AG04450 (cell line): ENCODE measurements around the gene SEMA6D. TPM values are rescaled to one million over a fixed set of nuclear protein-coding genes. Genes with fewer than 3 reads are reported as not detected.

Experiments used
- CTCF ChIA-PET: fragments of 300-600, 350-600 bp; formaldehyde crosslinking; extraction: SDS; loops from one replicate; lab custom pipeline; 2022; ENCODE audit warnings: antibody characterized with exemption, inconsistent platforms; lab: Charles Lee
- POLR2A ChIA-PET: fragments of 350-600 bp; formaldehyde crosslinking; extraction: SDS; loops from one replicate; lab custom pipeline; 2021; ENCODE audit warnings: antibody characterized with exemption, inconsistent platforms; lab: Yijun Ruan, JAX
- DNase-seq: peaks from one replicate; pipeline ENCODE4 v3.0.0-alpha.2; 2011; ENCODE audit warnings: low read depth, low spot score
- H3K27ac ChIP-seq: one replicate; pipeline ENCODE4 v1.5.1; 2012; ENCODE audit warnings: low read depth, low read length, control low read depth
- H3K27me3 ChIP-seq: one replicate; pipeline ENCODE4 v1.6.0; 2012; ENCODE audit warnings: low read length; ENCODE audit not compliant: control insufficient read depth, insufficient read depth
- H3K4me3 ChIP-seq: 2 replicates; pipeline ENCODE4 v1.5.1; 2011; ENCODE audit warnings: mild to moderate bottlenecking, low read depth, low read length, control low read depth
- H3K9me3 ChIP-seq: 2 replicates; pipeline ENCODE4 v1.5.1; 2012; ENCODE audit warnings: low read length; ENCODE audit not compliant: control insufficient read depth, insufficient read depth
- polyA plus RNA-seq: library from polyadenylated mRNA; depleted of rRNA; stranded (reverse); fragments of >200 nt; gene quantifications from 2 replicates; pipeline ENCODE4 v1.2.3, GENCODE V29; 2011
- TF ChIP-seq, protein P1 (sequence below): IDR thresholded peaks from 2 replicates; pipeline ENCODE4 v1.5.1; 2011; ENCODE audit warnings: low read depth, low read length, control low read depth, inconsistent platforms

The SEMA6D gene
- polyA plus RNA-seq, 1 experiment = 10.7 TPM

DNA sequence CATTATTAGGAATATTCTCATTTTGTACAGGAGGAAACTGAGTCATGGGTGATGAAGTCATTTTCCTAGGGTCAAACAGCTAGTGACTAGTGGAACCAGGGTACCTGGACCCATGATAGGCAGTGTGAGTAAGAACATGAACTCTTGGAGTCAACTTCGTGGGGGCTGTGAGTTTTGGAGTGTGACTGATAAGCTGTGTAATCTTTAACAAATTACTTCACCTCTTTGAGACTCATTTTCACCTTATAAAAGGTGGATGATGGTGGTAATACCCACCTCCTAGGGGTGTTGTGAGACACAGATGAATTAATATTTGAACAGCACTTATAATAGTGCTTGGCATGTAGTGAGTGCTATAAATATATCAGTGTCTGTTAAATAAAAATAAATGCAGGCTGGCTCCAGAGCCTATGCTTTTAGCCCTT is 9.1 kb downstream of the SEMA6D start:
- POLR2A ChIA-PET = no interaction called here
- CTCF ChIA-PET = interaction anchor here (1.0 to 1.4 kb wide), 3 partner anchors 9 to 14 kb away, joined by 3 to 5 read pairs (median 5); partner anchors contain the start of gene SEMA6D
- no peak for DNase-seq
- Histone ChIP-seq H3K27ac (no peak overlapping the region), H3K9me3 (no peaks in the 10 kb centered on the region), H3K4me3 (no peak overlapping the region), H3K27me3 (no peaks in the 10 kb centered on the region)
- TF ChIP-seq, protein P1, sequence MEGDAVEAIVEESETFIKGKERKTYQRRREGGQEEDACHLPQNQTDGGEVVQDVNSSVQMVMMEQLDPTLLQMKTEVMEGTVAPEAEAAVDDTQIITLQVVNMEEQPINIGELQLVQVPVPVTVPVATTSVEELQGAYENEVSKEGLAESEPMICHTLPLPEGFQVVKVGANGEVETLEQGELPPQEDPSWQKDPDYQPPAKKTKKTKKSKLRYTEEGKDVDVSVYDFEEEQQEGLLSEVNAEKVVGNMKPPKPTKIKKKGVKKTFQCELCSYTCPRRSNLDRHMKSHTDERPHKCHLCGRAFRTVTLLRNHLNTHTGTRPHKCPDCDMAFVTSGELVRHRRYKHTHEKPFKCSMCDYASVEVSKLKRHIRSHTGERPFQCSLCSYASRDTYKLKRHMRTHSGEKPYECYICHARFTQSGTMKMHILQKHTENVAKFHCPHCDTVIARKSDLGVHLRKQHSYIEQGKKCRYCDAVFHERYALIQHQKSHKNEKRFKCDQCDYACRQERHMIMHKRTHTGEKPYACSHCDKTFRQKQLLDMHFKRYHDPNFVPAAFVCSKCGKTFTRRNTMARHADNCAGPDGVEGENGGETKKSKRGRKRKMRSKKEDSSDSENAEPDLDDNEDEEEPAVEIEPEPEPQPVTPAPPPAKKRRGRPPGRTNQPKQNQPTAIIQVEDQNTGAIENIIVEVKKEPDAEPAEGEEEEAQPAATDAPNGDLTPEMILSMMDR = no peak

DNA sequence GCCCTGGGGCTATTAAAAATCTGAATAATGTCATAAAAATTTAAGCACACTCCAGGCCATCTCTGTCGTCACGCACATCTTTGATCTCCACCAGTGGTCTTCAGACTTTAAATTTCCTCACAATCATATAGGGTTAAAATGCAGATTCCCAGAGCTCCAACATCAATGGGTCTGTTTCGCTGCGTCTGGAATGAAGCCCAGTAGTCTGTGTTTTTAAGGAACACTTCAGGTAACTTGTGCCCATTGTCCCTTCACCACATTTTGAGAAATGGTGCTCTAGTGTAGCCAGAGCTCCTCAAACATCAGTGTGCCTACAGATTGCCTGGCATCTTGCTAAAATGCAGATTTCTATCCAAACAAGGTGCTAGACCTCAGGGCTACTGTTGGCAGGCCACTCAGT is 9.8 kb downstream of the SEMA6D start:
- Histone ChIP-seq H3K27me3 (no peaks in the 10 kb centered on the region), H3K4me3 (no peak overlapping the region), H3K9me3 (no peaks in the 10 kb centered on the region), H3K27ac (no peak overlapping the region)
- ChIA-PET CTCF (interaction anchor here (1.3 to 1.4 kb wide), 3 partner anchors 10 to 261 kb away, joined by 4 to 5 read pairs (median 5); partner anchors contain the start of gene SEMA6D), POLR2A (no interaction called here)
- DNase-seq = no peak
- TF ChIP-seq, protein P1 = no peak

DNA sequence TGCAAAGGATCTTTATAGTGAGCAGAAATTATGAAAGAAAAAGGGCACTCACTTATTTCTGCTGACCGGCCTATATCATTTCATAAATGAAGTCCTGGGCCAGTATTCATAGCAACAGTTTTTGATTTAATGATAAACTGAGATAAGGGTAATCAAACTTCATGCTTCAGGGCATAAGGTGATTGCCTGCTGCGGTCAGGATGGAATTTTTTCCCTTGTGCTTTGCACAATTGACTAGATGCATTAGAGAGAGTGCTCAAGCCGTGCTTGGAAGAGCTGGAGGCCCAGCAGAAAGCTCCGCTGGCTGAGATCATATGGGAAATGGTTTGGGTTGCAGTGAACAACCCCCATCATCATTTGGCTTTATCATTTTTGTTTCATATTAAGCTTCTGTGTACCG is 10.4 kb downstream of the SEMA6D start:
- no peak for DNase-seq
- H3K9me3 ChIP-seq = no peaks in the 10 kb centered on the region
- no peaks in the 10 kb centered on the region for H3K27me3 ChIP-seq
- CTCF ChIA-PET = interaction anchor here (1.3 to 1.4 kb wide), 3 partner anchors 11 to 260 kb away, joined by 4 to 5 read pairs (median 5); partner anchors contain the start of gene SEMA6D
- TF ChIP-seq, protein P1 = no peak
- H3K4me3 ChIP-seq = no peak overlapping the region
- no peak overlapping the region for H3K27ac ChIP-seq
- POLR2A ChIA-PET = no interaction called here

DNA sequence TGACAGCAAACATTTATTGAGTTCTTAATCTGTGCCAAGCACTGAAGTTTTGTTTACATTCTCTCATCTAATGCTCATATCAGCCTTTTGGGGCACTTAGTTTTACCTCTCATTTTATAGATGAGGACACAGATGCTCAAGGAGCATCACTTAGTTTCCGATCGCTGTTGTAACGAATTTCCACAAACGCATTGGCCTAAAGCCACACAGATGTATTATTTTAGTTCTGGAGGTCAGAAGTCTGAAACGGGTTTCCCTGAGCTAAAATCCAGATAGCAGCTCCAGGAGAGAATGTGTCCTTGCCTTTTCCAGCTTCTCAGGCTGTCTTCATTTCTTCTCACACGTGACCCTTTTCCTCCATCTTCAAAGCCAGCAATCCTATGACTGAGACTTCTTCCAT is 11.1 kb downstream of the SEMA6D start:
- DNase-seq = no peak
- Histone ChIP-seq H3K4me3 (no peak overlapping the region), H3K27ac (no peak overlapping the region), H3K9me3 (no peaks in the 10 kb centered on the region), H3K27me3 (no peaks in the 10 kb centered on the region)
- CTCF ChIA-PET = no interaction called here
- POLR2A ChIA-PET = no interaction called here
- TF ChIP-seq, protein P1 = no peak

DNA sequence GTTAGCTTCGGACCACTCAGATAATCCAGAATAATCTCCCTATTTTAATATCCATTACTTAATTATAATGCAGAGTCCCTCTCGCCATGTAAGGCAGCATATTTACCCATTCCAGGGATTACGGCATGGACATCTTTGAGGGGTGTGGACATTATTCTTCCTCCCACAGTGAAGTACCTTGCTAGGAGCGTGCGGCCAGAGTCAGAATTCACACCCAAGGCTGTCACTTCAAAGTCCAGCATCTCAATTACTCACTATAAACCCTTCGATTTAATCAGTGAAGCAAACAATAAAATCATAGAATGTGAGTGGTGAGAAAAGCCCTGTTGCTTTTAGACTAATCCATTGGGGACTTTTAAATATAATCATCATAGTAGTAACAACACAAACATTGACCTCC is 11.6 kb downstream of the SEMA6D start:
- TF ChIP-seq, protein P1 = no peak
- no peaks in the 10 kb centered on the region for H3K9me3 ChIP-seq
- H3K4me3 ChIP-seq = no peak overlapping the region
- no peak overlapping the region for H3K27ac ChIP-seq
- no peak for DNase-seq
- H3K27me3 ChIP-seq = no peaks in the 10 kb centered on the region
- POLR2A ChIA-PET = no interaction called here
- CTCF ChIA-PET = no interaction called here
